ENCODE measurements around the gene XRN1. TPM values are rescaled to one million over a fixed set of nuclear protein-coding genes. Genes with fewer than 3 reads are reported as not detected.

The XRN1 gene
- total RNA-seq, 1 experiment from 2014 or later, result 26.7 TPM

- Histone ChIP-seq H3K4me3 (ENCODE audit: low read depth, low read length, poor library complexity, severe bottlenecking) (no peak overlapping the region), H3K36me3 (ENCODE audit: insufficient read depth, low read length, poor library complexity, severe bottlenecking) (no peaks in the 10 kb centered on the region), H3K4me1 (ENCODE audit: insufficient read depth, low read length, poor library complexity, severe bottlenecking) (no peaks in the 10 kb centered on the region), H3K27me3 (replicated peaks; ENCODE audit: insufficient read depth, low read depth, low read length, poor library complexity) (no peaks in the 10 kb centered on the region), H3K9me3 (ENCODE audit: low read depth, low read length, poor library complexity, severe bottlenecking) (peaks cover 31% of the 10 kb centered on the region), H3K27ac (ENCODE audit: low read depth, low read length, poor library complexity, severe bottlenecking) (no peak overlapping the region)
- intact Hi-C loops (cut with micrococcal nuclease; ENCODE audit: unreplicated experiment), result loop anchor here (10.0 kb wide), 1 partner anchor 553 kb away; the partner anchor contains the start of gene RNF7
- POLR2A ChIA-PET (ENCODE audit: low non-redundant PET), result no interaction called here
- no TSS peak for BruUV-seq (replicated peaks)
- DNase-seq (ENCODE audit: low spot score), result no peak
- CTCF ChIA-PET, result no interaction called here
- TF ChIP-seq CTCF (conservative IDR thresholded peaks at IDR 0.05; ENCODE audit: low read depth, low read length) (no peak), EZH2 (IDR thresholded peaks at IDR 0.05; ENCODE audit: borderline replicate concordance, low read depth, low read length, poor library complexity, severe bottlenecking) (no peak)
These were observed 159.8 kb downstream of the XRN1 start for GRCh38 chr3:142287866-142288638.

GRCh38 chr3:142285083-142285517 lies 162.7 kb downstream of the XRN1 start:
- DNase-seq (ENCODE audit: low spot score), result peak; percentile 93
- Histone ChIP-seq H3K9me3 (ENCODE audit: low read depth, low read length, poor library complexity, severe bottlenecking) (peaks cover 31% of the 10 kb centered on the region), H3K4me1 (ENCODE audit: insufficient read depth, low read length, poor library complexity, severe bottlenecking) (no peaks in the 10 kb centered on the region), H3K27ac (ENCODE audit: low read depth, low read length, poor library complexity, severe bottlenecking) (no peak overlapping the region), H3K36me3 (ENCODE audit: insufficient read depth, low read length, poor library complexity, severe bottlenecking) (no peaks in the 10 kb centered on the region), H3K27me3 (replicated peaks; ENCODE audit: insufficient read depth, low read depth, low read length, poor library complexity) (no peaks in the 10 kb centered on the region), H3K4me3 (ENCODE audit: low read depth, low read length, poor library complexity, severe bottlenecking) (no peak overlapping the region)
- TF ChIP-seq CTCF (conservative IDR thresholded peaks at IDR 0.05; ENCODE audit: low read depth, low read length) (no peak), EZH2 (IDR thresholded peaks at IDR 0.05; ENCODE audit: borderline replicate concordance, low read depth, low read length, poor library complexity, severe bottlenecking) (no peak)
- POLR2A ChIA-PET (ENCODE audit: low non-redundant PET), result no interaction called here
- BruUV-seq (replicated peaks), result no TSS peak
- intact Hi-C loops (cut with micrococcal nuclease; ENCODE audit: unreplicated experiment), result loop anchor here (10.0 kb wide), 1 partner anchor 550 kb away; the partner anchor contains the start of gene RNF7
- CTCF ChIA-PET, result interaction anchor here (0.7 kb wide), 2 partner anchors 134 to 854 kb away, joined by 4 to 5 read pairs; no protein-coding TSS in a partner anchor

- CTCF ChIA-PET, result no interaction called here
- DNase-seq (ENCODE audit: low spot score), result no peak
- H3K9me3 ChIP-seq (ENCODE audit: low read depth, low read length, poor library complexity, severe bottlenecking), result peaks cover 15% of the 10 kb centered on the region
- no peaks in the 10 kb centered on the region for H3K27me3 ChIP-seq (replicated peaks; ENCODE audit: insufficient read depth, low read depth, low read length, poor library complexity)
- H3K27ac ChIP-seq (ENCODE audit: low read depth, low read length, poor library complexity, severe bottlenecking), result no peak overlapping the region
- BruUV-seq (replicated peaks), result no TSS peak
- no peaks in the 10 kb centered on the region for H3K4me1 ChIP-seq (ENCODE audit: insufficient read depth, low read length, poor library complexity, severe bottlenecking)
- POLR2A ChIA-PET (ENCODE audit: low non-redundant PET), result no interaction called here
- no peaks in the 10 kb centered on the region for H3K36me3 ChIP-seq (ENCODE audit: insufficient read depth, low read length, poor library complexity, severe bottlenecking)
- intact Hi-C loops (cut with micrococcal nuclease; ENCODE audit: unreplicated experiment), result loop anchor here (10.0 kb wide), 1 partner anchor 548 kb away; the partner anchor contains the start of gene RNF7
- TF ChIP-seq CTCF (conservative IDR thresholded peaks at IDR 0.05; ENCODE audit: low read depth, low read length), result no peak
- H3K4me3 ChIP-seq (ENCODE audit: low read depth, low read length, poor library complexity, severe bottlenecking), result no peak overlapping the region
These were observed 165.3 kb downstream of the XRN1 start for GRCh38 chr3:142282503-142282902.
